ENCODE results near the gene RCL1. TPM values are rescaled to one million over a fixed set of nuclear protein-coding genes. Genes with fewer than 3 reads are reported as not detected.
"Not testable (repeated sequence)": the region's sequence is repeated elsewhere in the genome, so short reads cannot be mapped to it uniquely, and the experiment has no call there.

Gene RCL1
- polyA plus RNA-seq, 1 donor (not counting 4 experiments of a cell fraction or from before 2014, with no cell fraction given), result 16.6 TPM

- dilution Hi-C loops (cut with MboI; ENCODE audit: extremely low pct_ligation_motif_present, low sequenced_read_pairs), result no loop called here
- no peak for FAIRE-seq
Measured at GRCh38 chr9:4771788-4772187, 21.0 kb upstream of the RCL1 start.

GRCh38 chr9:4774209-4774608 lies 18.5 kb upstream of the RCL1 start:
- Histone ChIP-seq H3K9ac (ENCODE audit: control insufficient read depth, extremely low read depth, insufficient read depth, low read length) (no peak overlapping the region), H3K9me3 (ENCODE audit: control insufficient read depth, low read depth, low read length) (no peaks in the 10 kb centered on the region), H3K9me1 (ENCODE audit: control insufficient read depth, extremely low read depth, insufficient read depth, low read length) (no peaks in the 10 kb centered on the region), H3K36me3 (ENCODE audit: control insufficient read depth in 2 of 2, extremely low read depth in 1 of 2, insufficient read depth in 2 of 2, low read length in 2 of 2) (no peaks in the 10 kb centered on the region), H3K4me3 (ENCODE audit: control insufficient read depth in 2 of 3, extremely low read depth in 1 of 3, insufficient read depth in 2 of 3, low read depth in 1 of 3, low read length in 3 of 3) (no peak overlapping the region), H2AFZ (ENCODE audit: control insufficient read depth, low read length) (no peak overlapping the region), H3K27ac (ENCODE audit: control insufficient read depth, insufficient read depth, low read length) (no peak overlapping the region), H3K79me2 (ENCODE audit: control insufficient read depth, insufficient read depth, low read length) (no peaks in the 10 kb centered on the region), H4K20me1 (ENCODE audit: control insufficient read depth, extremely low read depth, insufficient read depth, low read length) (no peaks in the 10 kb centered on the region), H3K4me1 (ENCODE audit: control insufficient read depth, extremely low read depth, insufficient read depth, low read length) (peaks cover 1% of the 10 kb centered on the region), H3K27me3 (ENCODE audit: control insufficient read depth, extremely low read depth, insufficient read depth, low read length) (no peaks in the 10 kb centered on the region), H3K4me2 (ENCODE audit: control insufficient read depth, extremely low read depth, insufficient read depth, low read depth, low read length) (no peak overlapping the region)
- TF ChIP-seq EZH2 (IDR thresholded peaks at IDR 0.05; ENCODE audit: low read length) (no peak), CTCF (optimal IDR thresholded peaks at IDR 0.05 in 1 of 3, IDR thresholded peaks at IDR 0.05 in 1 of 3, conservative IDR thresholded peaks at IDR 0.05 in 1 of 3; ENCODE audit: extremely low read depth in 1 of 3, insufficient read depth in 2 of 3, low read length in 3 of 3) (no peak)
- dilution Hi-C loops (cut with MboI; ENCODE audit: extremely low pct_ligation_motif_present, low sequenced_read_pairs), result no loop called here
- FAIRE-seq, result no peak
- DNase-seq (ENCODE audit: low read depth, low spot score), result no peak

More at GRCh38 chr9:4771788-4772187, 21.0 kb upstream of the RCL1 start:
- Histone ChIP-seq H3K9me3 (ENCODE audit: control insufficient read depth, low read depth, low read length) (no peaks in the 10 kb centered on the region), H3K27ac (ENCODE audit: control insufficient read depth, insufficient read depth, low read length) (no peak overlapping the region), H2AFZ (ENCODE audit: control insufficient read depth, low read length) (no peak overlapping the region), H3K27me3 (ENCODE audit: control insufficient read depth, extremely low read depth, insufficient read depth, low read length) (no peaks in the 10 kb centered on the region), H3K79me2 (ENCODE audit: control insufficient read depth, insufficient read depth, low read length) (no peaks in the 10 kb centered on the region), H3K9ac (ENCODE audit: control insufficient read depth, extremely low read depth, insufficient read depth, low read length) (no peak overlapping the region), H4K20me1 (ENCODE audit: control insufficient read depth, extremely low read depth, insufficient read depth, low read length) (no peaks in the 10 kb centered on the region), H3K4me1 (ENCODE audit: control insufficient read depth, extremely low read depth, insufficient read depth, low read length) (peaks cover 5% of the 10 kb centered on the region), H3K4me3 (ENCODE audit: control insufficient read depth in 2 of 3, extremely low read depth in 1 of 3, insufficient read depth in 2 of 3, low read depth in 1 of 3, low read length in 3 of 3) (no peak overlapping the region), H3K9me1 (ENCODE audit: control insufficient read depth, extremely low read depth, insufficient read depth, low read length) (no peaks in the 10 kb centered on the region), H3K36me3 (ENCODE audit: control insufficient read depth in 2 of 2, extremely low read depth in 1 of 2, insufficient read depth in 2 of 2, low read length in 2 of 2) (no peaks in the 10 kb centered on the region), H3K4me2 (ENCODE audit: control insufficient read depth, extremely low read depth, insufficient read depth, low read depth, low read length) (no peak overlapping the region)
- TF ChIP-seq EZH2 (IDR thresholded peaks at IDR 0.05; ENCODE audit: low read length) (no peak), CTCF (optimal IDR thresholded peaks at IDR 0.05 in 1 of 3, IDR thresholded peaks at IDR 0.05 in 1 of 3, conservative IDR thresholded peaks at IDR 0.05 in 1 of 3; ENCODE audit: extremely low read depth in 1 of 3, insufficient read depth in 2 of 3, low read length in 3 of 3) (no peak)
- no peak for DNase-seq (ENCODE audit: low read depth, low spot score)

- H3K9ac ChIP-seq (ENCODE audit: control insufficient read depth, extremely low read depth, insufficient read depth, low read length); H4K20me1 ChIP-seq (ENCODE audit: control insufficient read depth, extremely low read depth, insufficient read depth, low read length); H3K79me2 ChIP-seq (ENCODE audit: control insufficient read depth, insufficient read depth, low read length); DNase-seq (ENCODE audit: low read depth, low spot score); H3K27ac ChIP-seq (ENCODE audit: control insufficient read depth, insufficient read depth, low read length); H3K9me3 ChIP-seq (ENCODE audit: control insufficient read depth, low read depth, low read length); H3K4me3 ChIP-seq (ENCODE audit: control insufficient read depth in 2 of 3, extremely low read depth in 1 of 3, insufficient read depth in 2 of 3, low read depth in 1 of 3, low read length in 3 of 3); H3K4me1 ChIP-seq (ENCODE audit: control insufficient read depth, extremely low read depth, insufficient read depth, low read length); FAIRE-seq; H3K36me3 ChIP-seq (ENCODE audit: control insufficient read depth in 2 of 2, extremely low read depth in 1 of 2, insufficient read depth in 2 of 2, low read length in 2 of 2); H3K9me1 ChIP-seq (ENCODE audit: control insufficient read depth, extremely low read depth, insufficient read depth, low read length); H3K27me3 ChIP-seq (ENCODE audit: control insufficient read depth, extremely low read depth, insufficient read depth, low read length); H2AFZ ChIP-seq (ENCODE audit: control insufficient read depth, low read length); dilution Hi-C loops (cut with MboI; ENCODE audit: extremely low pct_ligation_motif_present, low sequenced_read_pairs); H3K4me2 ChIP-seq (ENCODE audit: control insufficient read depth, extremely low read depth, insufficient read depth, low read depth, low read length): not testable (repeated sequence)
Measured at GRCh38 chr9:4774958-4775357, 17.8 kb upstream of the RCL1 start.
